ENCODE measurements around the gene BEAN1.

Gene BEAN1

DNA sequence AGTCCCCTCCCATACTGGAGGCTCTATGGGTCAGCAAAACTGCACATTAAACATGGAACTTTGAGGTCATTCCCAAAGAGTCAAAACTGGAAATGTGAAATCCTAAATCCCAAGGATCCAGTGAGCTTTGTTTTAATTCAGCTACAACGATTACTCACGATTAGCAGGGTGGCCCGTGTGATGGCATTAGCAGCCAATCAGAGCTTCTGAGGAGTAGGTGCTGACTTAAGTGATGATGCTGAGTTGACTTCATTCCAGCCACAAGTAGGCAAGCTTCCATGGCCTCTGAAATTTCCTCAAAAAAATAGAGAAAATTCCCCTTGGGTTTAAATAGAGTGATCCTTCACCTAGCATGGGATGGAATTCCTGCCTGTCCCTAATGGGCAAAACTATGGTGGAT is 28.1 kb upstream of the BEAN1 start:
- Histone ChIP-seq H3K27ac (ENCODE audit: low read length) (no peak overlapping the region), H3K27me3 (ENCODE audit: control insufficient read depth in 1 of 2, insufficient read depth in 2 of 2, low read length in 2 of 2) (peaks cover 0 to under 1% of the 10 kb centered on the region in 2 donors), H3K4me3 (ENCODE audit: low read length in 2 of 2) (no peak overlapping the region), H3K4me1 (ENCODE audit: control insufficient read depth, insufficient read depth, low read length) (peaks cover 5% of the 10 kb centered on the region), H3K9me3 (ENCODE audit: control insufficient read depth in 2 of 2, low read length in 2 of 2) (no peaks in the 10 kb centered on the region), H3K9ac (ENCODE audit: low read length in 2 of 2) (no peak overlapping the region), H3K36me3 (ENCODE audit: control insufficient read depth in 2 of 2, insufficient read depth in 2 of 2, low read length in 2 of 2) (no peaks in the 10 kb centered on the region)

DNA sequence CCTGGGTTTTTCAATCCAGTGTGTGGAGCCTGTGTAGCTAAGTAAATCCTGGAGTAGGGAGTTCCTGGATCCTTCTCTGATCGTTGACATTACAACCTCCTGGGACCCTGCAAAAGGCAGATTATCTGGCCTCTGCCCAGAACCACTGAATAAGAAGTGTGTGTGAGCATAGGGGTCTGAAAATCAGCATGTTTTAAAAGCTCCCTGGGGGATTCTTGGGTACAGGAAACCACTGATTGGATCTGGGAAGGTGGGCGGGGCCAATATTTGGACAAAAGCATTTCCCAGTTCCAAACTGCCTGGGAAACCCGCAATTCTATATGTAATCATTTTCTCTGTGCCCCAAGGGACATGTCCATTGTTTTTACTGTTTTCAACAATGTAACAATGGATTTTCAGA is 27.2 kb upstream of the BEAN1 start:
- Histone ChIP-seq H3K9me3 (ENCODE audit: control insufficient read depth in 2 of 2, low read length in 2 of 2) (no peaks in the 10 kb centered on the region), H3K9ac (ENCODE audit: low read length in 2 of 2) (no peak overlapping the region), H3K27me3 (ENCODE audit: control insufficient read depth in 1 of 2, insufficient read depth in 2 of 2, low read length in 2 of 2) (peaks cover 0 to 3% of the 10 kb centered on the region in 2 donors), H3K27ac (ENCODE audit: low read length) (no peak overlapping the region), H3K36me3 (ENCODE audit: control insufficient read depth in 2 of 2, insufficient read depth in 2 of 2, low read length in 2 of 2) (no peaks in the 10 kb centered on the region), H3K4me1 (ENCODE audit: control insufficient read depth, insufficient read depth, low read length) (peaks cover 5% of the 10 kb centered on the region), H3K4me3 (ENCODE audit: low read length in 2 of 2) (no peak overlapping the region)

DNA sequence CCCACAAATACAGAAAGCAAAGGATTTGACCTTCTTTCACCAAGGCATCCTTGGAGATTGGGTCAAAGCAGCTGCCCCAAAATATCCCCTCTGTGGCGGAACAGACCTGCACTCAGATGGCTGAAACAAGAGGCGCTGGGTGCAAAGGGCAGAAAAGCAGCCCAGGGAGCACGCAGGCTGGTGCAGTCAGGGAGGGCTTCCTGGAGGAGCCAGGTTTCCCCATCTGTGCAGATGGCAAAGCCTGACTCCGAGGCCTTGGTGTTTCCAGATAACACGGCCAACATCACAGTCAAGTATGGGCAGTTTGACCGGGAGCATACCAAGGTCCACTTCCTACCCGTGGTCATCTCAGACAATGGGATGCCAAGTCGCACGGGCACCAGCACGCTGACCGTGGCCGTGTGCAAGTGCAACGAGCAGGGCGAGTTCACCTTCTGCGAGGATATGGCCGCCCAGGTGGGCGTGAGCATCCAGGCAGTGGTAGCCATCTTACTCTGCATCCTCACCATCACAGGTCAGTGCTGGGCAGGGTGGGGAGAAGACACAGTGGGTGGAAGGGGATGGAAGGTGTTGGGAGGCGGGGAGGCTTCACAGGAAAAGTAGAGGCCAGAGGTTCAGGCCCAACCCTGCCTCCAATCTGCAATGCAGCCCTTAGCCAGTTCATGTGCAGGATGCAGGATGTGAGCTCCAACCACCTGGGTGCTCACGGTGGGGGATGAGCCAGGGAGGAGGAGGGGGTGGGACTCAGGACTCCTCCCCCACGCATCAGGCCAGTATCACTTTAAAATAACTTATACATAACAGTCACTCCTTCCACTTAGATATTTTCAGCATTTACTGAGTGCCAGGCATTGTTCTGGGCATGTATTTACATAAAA is 26.4 kb upstream of the BEAN1 start:
- no peak overlapping the region for H3K27ac ChIP-seq (ENCODE audit: low read length)
- peaks cover under 1 to 6% of the 10 kb centered on the region in 2 donors for H3K27me3 ChIP-seq (ENCODE audit: control insufficient read depth in 1 of 2, insufficient read depth in 2 of 2, low read length in 2 of 2)
- peaks cover 5% of the 10 kb centered on the region for H3K4me1 ChIP-seq (ENCODE audit: control insufficient read depth, insufficient read depth, low read length)
- H3K4me3 ChIP-seq (ENCODE audit: low read length in 2 of 2), result no peak overlapping the region
- no peak overlapping the region for H3K9ac ChIP-seq (ENCODE audit: low read length in 2 of 2)
- no peaks in the 10 kb centered on the region for H3K36me3 ChIP-seq (ENCODE audit: control insufficient read depth in 2 of 2, insufficient read depth in 2 of 2, low read length in 2 of 2)
- no peaks in the 10 kb centered on the region for H3K9me3 ChIP-seq (ENCODE audit: control insufficient read depth in 2 of 2, low read length in 2 of 2)

DNA sequence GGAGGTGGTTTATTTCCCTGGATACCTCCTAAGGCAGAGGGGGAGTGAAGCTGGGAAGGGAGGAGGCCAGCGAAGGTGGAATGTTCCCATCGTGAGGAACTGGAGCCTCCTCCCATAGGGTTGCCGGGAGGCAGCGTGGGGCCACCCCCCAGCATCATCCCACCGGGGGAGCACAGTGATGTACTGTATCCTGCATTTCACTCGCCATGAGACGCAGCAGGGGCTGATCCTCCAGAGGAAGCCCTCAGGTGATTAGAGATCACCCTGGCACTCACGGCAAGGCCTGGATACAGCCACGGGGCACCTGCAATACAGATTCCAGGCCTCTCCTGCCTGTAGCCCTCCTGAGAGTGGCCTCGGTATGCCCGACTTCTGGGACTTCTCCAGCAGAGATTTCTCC is 25.5 kb upstream of the BEAN1 start:
- Histone ChIP-seq H3K4me3 (ENCODE audit: low read length in 2 of 2) (no peak overlapping the region), H3K27ac (ENCODE audit: low read length) (no peak overlapping the region), H3K4me1 (ENCODE audit: control insufficient read depth, insufficient read depth, low read length) (peaks cover 10% of the 10 kb centered on the region), H3K9me3 (ENCODE audit: control insufficient read depth in 2 of 2, low read length in 2 of 2) (no peaks in the 10 kb centered on the region), H3K36me3 (ENCODE audit: control insufficient read depth in 2 of 2, insufficient read depth in 2 of 2, low read length in 2 of 2) (no peaks in the 10 kb centered on the region), H3K9ac (ENCODE audit: low read length in 2 of 2) (no peak overlapping the region), H3K27me3 (ENCODE audit: control insufficient read depth in 1 of 2, insufficient read depth in 2 of 2, low read length in 2 of 2) (peaks cover 7 to 9% of the 10 kb centered on the region in 2 donors)

DNA sequence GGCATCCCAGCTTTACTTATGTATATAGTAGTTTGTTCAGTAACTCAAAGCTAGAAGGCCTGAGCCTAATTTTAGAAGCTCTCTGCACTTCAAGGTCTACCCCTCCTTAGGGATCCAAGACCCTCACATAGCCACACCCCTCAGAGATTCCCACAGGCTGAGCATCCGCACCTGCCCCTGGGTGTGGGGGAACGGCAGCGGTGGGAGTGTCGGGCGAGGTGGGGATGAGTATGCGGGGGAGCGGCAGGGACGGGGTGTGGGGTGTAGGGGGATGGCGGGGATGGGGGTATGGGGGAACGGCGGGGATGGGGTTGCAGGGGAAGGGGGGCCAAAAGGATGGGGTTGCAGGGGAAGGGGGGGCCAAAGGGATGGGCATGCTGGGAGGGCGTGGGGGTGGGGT is 24.9 kb upstream of the BEAN1 start:
- H3K36me3 ChIP-seq (ENCODE audit: control insufficient read depth in 2 of 2, insufficient read depth in 2 of 2, low read length in 2 of 2), result no peaks in the 10 kb centered on the region
- H3K9ac ChIP-seq (ENCODE audit: low read length in 2 of 2), result no peak overlapping the region
- H3K27ac ChIP-seq (ENCODE audit: low read length), result no peak overlapping the region
- no peaks in the 10 kb centered on the region for H3K9me3 ChIP-seq (ENCODE audit: control insufficient read depth in 2 of 2, low read length in 2 of 2)
- H3K4me3 ChIP-seq (ENCODE audit: low read length in 2 of 2), result no peak overlapping the region
- H3K4me1 ChIP-seq (ENCODE audit: control insufficient read depth, insufficient read depth, low read length), result peaks cover 15% of the 10 kb centered on the region
- peaks cover 7 to 12% of the 10 kb centered on the region in 2 donors for H3K27me3 ChIP-seq (ENCODE audit: control insufficient read depth in 1 of 2, insufficient read depth in 2 of 2, low read length in 2 of 2)

DNA sequence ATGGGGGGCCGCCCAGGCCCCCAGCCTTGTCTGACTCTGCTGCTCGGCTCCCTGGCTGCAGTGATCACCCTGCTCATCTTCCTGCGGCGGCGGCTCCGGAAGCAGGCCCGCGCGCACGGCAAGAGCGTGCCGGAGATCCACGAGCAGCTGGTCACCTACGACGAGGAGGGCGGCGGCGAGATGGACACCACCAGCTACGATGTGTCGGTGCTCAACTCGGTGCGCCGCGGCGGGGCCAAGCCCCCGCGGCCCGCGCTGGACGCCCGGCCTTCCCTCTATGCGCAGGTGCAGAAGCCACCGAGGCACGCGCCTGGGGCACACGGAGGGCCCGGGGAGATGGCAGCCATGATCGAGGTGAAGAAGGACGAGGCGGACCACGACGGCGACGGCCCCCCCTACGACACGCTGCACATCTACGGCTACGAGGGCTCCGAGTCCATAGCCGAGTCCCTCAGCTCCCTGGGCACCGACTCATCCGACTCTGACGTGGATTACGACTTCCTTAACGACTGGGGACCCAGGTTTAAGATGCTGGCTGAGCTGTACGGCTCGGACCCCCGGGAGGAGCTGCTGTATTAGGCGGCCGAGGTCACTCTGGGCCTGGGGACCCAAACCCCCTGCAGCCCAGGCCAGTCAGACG is 24.4 kb upstream of the BEAN1 start:
- H3K27me3 ChIP-seq (ENCODE audit: control insufficient read depth in 1 of 2, insufficient read depth in 2 of 2, low read length in 2 of 2), result peaks cover 7 to 12% of the 10 kb centered on the region in 2 donors
- H3K9ac ChIP-seq (ENCODE audit: low read length in 2 of 2), result no peak overlapping the region
- no peaks in the 10 kb centered on the region for H3K9me3 ChIP-seq (ENCODE audit: control insufficient read depth in 2 of 2, low read length in 2 of 2)
- no peak overlapping the region for H3K4me3 ChIP-seq (ENCODE audit: low read length in 2 of 2)
- H3K36me3 ChIP-seq (ENCODE audit: control insufficient read depth in 2 of 2, insufficient read depth in 2 of 2, low read length in 2 of 2), result no peaks in the 10 kb centered on the region
- H3K4me1 ChIP-seq (ENCODE audit: control insufficient read depth, insufficient read depth, low read length), result peaks cover 16% of the 10 kb centered on the region
- H3K27ac ChIP-seq (ENCODE audit: low read length), result no peak overlapping the region

DNA sequence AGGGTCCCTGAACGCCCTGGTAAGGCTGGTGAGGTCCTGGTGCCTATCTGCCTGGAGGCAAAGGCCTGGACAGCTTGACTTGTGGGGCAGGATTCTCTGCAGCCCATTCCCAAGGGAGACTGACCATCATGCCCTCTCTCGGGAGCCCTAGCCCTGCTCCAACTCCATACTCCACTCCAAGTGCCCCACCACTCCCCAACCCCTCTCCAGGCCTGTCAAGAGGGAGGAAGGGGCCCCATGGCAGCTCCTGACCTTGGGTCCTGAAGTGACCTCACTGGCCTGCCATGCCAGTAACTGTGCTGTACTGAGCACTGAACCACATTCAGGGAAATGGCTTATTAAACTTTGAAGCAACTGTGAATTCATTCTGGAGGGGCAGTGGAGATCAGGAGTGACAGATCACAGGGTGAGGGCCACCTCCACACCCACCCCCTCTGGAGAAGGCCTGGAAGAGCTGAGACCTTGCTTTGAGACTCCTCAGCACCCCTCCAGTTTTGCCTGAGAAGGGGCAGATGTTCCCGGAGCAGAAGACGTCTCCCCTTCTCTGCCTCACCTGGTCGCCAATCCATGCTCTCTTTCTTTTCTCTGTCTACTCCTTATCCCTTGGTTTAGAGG is 23.5 kb upstream of the BEAN1 start:
- Histone ChIP-seq H3K4me1 (ENCODE audit: control insufficient read depth, insufficient read depth, low read length) (peaks cover 16% of the 10 kb centered on the region), H3K36me3 (ENCODE audit: control insufficient read depth in 2 of 2, insufficient read depth in 2 of 2, low read length in 2 of 2) (no peaks in the 10 kb centered on the region), H3K4me3 (ENCODE audit: low read length in 2 of 2) (no peak overlapping the region), H3K27ac (ENCODE audit: low read length) (no peak overlapping the region), H3K9me3 (ENCODE audit: control insufficient read depth in 2 of 2, low read length in 2 of 2) (no peaks in the 10 kb centered on the region), H3K27me3 (ENCODE audit: control insufficient read depth in 1 of 2, insufficient read depth in 2 of 2, low read length in 2 of 2) (peaks cover 7 to 16% of the 10 kb centered on the region in 2 donors), H3K9ac (ENCODE audit: low read length in 2 of 2) (no peak overlapping the region)

DNA sequence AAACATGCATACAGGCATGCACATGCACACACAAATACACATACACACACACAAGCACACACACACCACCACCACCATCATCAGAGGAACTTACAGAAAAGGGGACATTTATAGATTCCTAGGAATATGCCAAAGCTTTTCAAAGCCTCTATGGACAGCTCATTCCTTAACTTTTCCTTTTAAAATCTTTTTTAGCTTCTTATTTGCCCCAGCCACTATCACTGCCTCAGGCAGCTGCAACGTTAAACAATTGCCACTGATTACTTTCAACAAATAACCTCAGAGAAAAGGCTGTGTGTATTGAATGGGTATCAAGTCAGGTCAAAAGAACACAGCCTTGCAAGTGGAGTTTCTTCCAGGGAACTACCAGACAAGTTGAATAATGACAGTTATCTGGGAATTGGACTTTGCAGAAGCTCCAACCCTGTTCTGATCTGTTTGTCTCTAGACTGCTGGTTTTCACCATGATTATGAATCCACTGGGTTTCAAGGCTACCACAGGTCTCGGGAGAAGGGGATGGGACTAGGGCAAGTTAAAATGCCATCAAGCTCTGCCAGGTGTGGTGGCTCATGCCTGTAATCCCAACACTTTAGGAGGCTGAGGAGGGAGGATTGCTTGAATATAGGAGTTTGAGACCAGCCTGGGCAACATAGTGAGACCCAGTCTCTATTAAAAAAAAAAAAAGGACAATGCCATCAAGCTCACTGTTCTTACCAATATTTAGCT is 21.9 kb upstream of the BEAN1 start:
- Histone ChIP-seq H3K27me3 (ENCODE audit: control insufficient read depth in 1 of 2, insufficient read depth in 2 of 2, low read length in 2 of 2) (peaks cover 7 to 16% of the 10 kb centered on the region in 2 donors), H3K9me3 (ENCODE audit: control insufficient read depth in 2 of 2, low read length in 2 of 2) (no peaks in the 10 kb centered on the region), H3K4me3 (ENCODE audit: low read length in 2 of 2) (no peak overlapping the region), H3K4me1 (ENCODE audit: control insufficient read depth, insufficient read depth, low read length) (peaks cover 16% of the 10 kb centered on the region), H3K9ac (ENCODE audit: low read length in 2 of 2) (no peak overlapping the region), H3K36me3 (ENCODE audit: control insufficient read depth in 2 of 2, insufficient read depth in 2 of 2, low read length in 2 of 2) (no peaks in the 10 kb centered on the region), H3K27ac (ENCODE audit: low read length) (no peak overlapping the region)

DNA sequence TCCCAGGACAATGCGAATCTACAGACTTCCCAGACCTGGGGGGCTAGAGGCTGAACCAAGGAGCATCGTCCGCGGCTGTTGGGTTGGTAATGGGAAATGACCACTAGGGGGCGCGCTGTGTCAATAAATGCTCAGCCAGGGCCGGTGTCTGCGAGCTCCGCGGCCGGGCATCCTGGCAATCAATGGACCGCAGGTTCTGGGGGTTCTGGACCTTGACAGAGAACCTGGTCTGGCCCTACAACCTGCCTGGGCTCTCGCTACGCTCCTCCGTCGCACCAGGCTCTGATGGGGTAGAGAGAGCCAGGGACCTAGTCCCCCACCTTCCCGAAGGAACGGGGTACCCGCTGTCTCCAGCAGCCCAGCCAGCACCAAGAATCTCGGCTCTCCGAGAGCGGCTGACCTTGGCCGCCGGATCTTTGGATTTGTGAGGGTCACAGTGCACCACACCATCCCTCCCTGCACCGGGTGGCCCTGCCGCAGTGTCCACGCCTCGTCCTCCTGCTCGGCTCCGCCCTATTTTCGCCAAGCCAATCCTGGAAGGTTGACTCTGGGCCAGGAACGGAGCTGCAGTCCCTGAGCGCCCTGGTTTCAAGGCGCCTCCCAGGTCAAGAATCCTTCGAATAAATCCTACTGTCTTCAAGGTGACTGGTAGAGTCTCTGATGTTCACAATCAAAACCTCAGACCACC is 20.4 kb upstream of the BEAN1 start:
- Histone ChIP-seq H3K9me3 (ENCODE audit: control insufficient read depth in 2 of 2, low read length in 2 of 2) (no peaks in the 10 kb centered on the region), H3K36me3 (ENCODE audit: control insufficient read depth in 2 of 2, insufficient read depth in 2 of 2, low read length in 2 of 2) (no peaks in the 10 kb centered on the region), H3K27ac (ENCODE audit: low read length) (no peak overlapping the region), H3K27me3 (ENCODE audit: control insufficient read depth in 1 of 2, insufficient read depth in 2 of 2, low read length in 2 of 2) (peaks cover 7 to 19% of the 10 kb centered on the region in 2 donors), H3K9ac (ENCODE audit: low read length in 2 of 2) (peak overlapping the region; percentile 22 to 51), H3K4me3 (ENCODE audit: low read length in 2 of 2) (peak overlapping the region; percentile 69 to 79), H3K4me1 (ENCODE audit: control insufficient read depth, insufficient read depth, low read length) (peaks cover 11% of the 10 kb centered on the region)
